Fibroblast of lung (primary cell): ENCODE data around the gene VPS13D.
A peak's percentile ranks its signal among the peaks of the same experiment; 100 is the strongest.

Experiments used
- CTCF ChIP-seq, 2 donors: IDR thresholded peaks in 1 of 2; conservative IDR thresholded peaks in 1 of 2; 1 replicate in 1 of 2; 2 replicates in 1 of 2; pipeline ENCODE4 v1.5.1; 2011 to 2012; ENCODE audit warnings: low read length in 2 of 2, control low read depth in 1 of 2, inconsistent platforms in 1 of 2, low read depth in 1 of 2, mild to moderate bottlenecking in 1 of 2
- EZH2 ChIP-seq: IDR thresholded peaks from 2 replicates; pipeline ENCODE4 v1.5.1; 2012; ENCODE audit warnings: low read length, control low read depth, mild to moderate bottlenecking; ENCODE audit errors: missing control alignments

- peak; percentile 71 to 84 for TF ChIP-seq CTCF (conservative IDR thresholded peaks at IDR 0.05 in 1 of 2, IDR thresholded peaks at IDR 0.05 in 1 of 2; ENCODE audit: low read depth in 1 of 2, low read length in 2 of 2)
- no peak for TF ChIP-seq EZH2
These were observed 45.5 kb downstream of the VPS13D start for GRCh38 chr1:12275370-12275769.
